Esophagus muscularis mucosa (tissue), 4 donors: ENCODE results near the gene DCAF6. TPM values are rescaled to one million over a fixed set of nuclear protein-coding genes. Genes with fewer than 3 reads are reported as not detected.
"Not testable (repeated sequence)": the region's sequence is repeated elsewhere in the genome, so short reads cannot be mapped to it uniquely, and the experiment has no call there.

Experiments used
- DNase-seq: peaks from one replicate; pipeline ENCODE4 v3.0.0-alpha.2; 2017; ENCODE audit errors: extremely low spot score
- H3K27ac ChIP-seq, 4 donors: fragments of 200-600 bp; sonication (generic); replicated peaks in 1 of 4; 1 replicate in 3 of 4; 2 replicates in 1 of 4; pipeline ENCODE4 v1.5.1; 2016 to 2019; ENCODE audit warnings: mild to moderate bottlenecking in 1 of 4
- H3K27me3 ChIP-seq, 4 donors: fragments of 200-600 bp; sonication (generic); one replicate each; pipeline versions ENCODE4 v1.5.1 to v1.6.0; 2016 to 2019
- H3K36me3 ChIP-seq, 4 donors: fragments of 200-600 bp; sonication (generic); one replicate each; pipeline ENCODE4 v1.5.1; 2016 to 2019
- H3K4me1 ChIP-seq, 4 donors: fragments of 200-600 bp; sonication (generic); one replicate each; pipeline ENCODE4 v1.5.1; 2016 to 2019
- H3K4me3 ChIP-seq, 4 donors: fragments of 200-600 bp; sonication (generic); 1 replicate in 2 of 4; 2 replicates in 2 of 4; pipeline ENCODE4 v1.5.1; 2016 to 2019; ENCODE audit warnings: mild to moderate bottlenecking in 4 of 4, moderate library complexity in 1 of 4
- H3K9me3 ChIP-seq, 4 donors: fragments of 200-600 bp; sonication (generic); 1 replicate in 3 of 4; 2 replicates in 1 of 4; pipeline ENCODE4 v1.5.1; 2016 to 2019
- EP300 ChIP-seq: sonication (generic); formaldehyde crosslinking; IDR thresholded peaks from one replicate; pipeline ENCODE4 v1.6.1; 2017; ENCODE audit warnings: antibody characterized with exemption
- POLR2A ChIP-seq: fragments of 450-650 bp; IDR thresholded peaks from one replicate; pipeline ENCODE4 v1.6.1; 2017; ENCODE audit warnings: antibody characterized with exemption, moderate library complexity, mild to moderate bottlenecking, low read depth
- POLR2AphosphoS5 ChIP-seq, 2 donors: sonication (generic); formaldehyde crosslinking; IDR thresholded peaks; one replicate each; pipeline ENCODE4 v1.6.1; 2017; ENCODE audit warnings: antibody characterized with exemption in 2 of 2
- WGBS: methylation state at CpG from one replicate; pipeline ENCODE4 v1.1.5; 2018; 5-methylcytosine and 5-hydroxymethylcytosine counted together
- intact Hi-C: fragments of 100-400 bp; cut with DNase I; formaldehyde crosslinking; loops from one replicate; pipeline ENCODE4 v1.15.1; 2023
- total RNA-seq, 4 donors: library from RNA; depleted of rRNA; stranded (reverse); fragments of >200 nt; gene quantifications; one replicate each; pipeline versions ENCODE4 v1.1.0 to v1.2.1, GENCODE V29; 2016
- TF ChIP-seq, protein P1 (sequence below), 3 experiments: fragments of 200-600 bp in 2 of 3; fragments of 450-650 bp in 1 of 3; sonication (generic) in 2 of 3; IDR thresholded peaks; one replicate each; pipeline ENCODE4 v1.5.1; 2017 to 2019; ENCODE audit warnings: antibody characterized with exemption in 3 of 3, mild to moderate bottlenecking in 2 of 3, moderate library complexity in 1 of 3

DCAF6 gene, protein sequence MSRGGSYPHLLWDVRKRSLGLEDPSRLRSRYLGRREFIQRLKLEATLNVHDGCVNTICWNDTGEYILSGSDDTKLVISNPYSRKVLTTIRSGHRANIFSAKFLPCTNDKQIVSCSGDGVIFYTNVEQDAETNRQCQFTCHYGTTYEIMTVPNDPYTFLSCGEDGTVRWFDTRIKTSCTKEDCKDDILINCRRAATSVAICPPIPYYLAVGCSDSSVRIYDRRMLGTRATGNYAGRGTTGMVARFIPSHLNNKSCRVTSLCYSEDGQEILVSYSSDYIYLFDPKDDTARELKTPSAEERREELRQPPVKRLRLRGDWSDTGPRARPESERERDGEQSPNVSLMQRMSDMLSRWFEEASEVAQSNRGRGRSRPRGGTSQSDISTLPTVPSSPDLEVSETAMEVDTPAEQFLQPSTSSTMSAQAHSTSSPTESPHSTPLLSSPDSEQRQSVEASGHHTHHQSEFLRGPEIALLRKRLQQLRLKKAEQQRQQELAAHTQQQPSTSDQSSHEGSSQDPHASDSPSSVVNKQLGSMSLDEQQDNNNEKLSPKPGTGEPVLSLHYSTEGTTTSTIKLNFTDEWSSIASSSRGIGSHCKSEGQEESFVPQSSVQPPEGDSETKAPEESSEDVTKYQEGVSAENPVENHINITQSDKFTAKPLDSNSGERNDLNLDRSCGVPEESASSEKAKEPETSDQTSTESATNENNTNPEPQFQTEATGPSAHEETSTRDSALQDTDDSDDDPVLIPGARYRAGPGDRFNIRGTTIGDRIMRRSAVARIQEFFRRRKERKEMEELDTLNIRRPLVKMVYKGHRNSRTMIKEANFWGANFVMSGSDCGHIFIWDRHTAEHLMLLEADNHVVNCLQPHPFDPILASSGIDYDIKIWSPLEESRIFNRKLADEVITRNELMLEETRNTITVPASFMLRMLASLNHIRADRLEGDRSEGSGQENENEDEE
- total RNA-seq, result 100 to 1,000 TPM in 2 of 4 donors, 10 to 100 TPM in 2; 80.4 to 110 (median 93.9) TPM

DNA sequence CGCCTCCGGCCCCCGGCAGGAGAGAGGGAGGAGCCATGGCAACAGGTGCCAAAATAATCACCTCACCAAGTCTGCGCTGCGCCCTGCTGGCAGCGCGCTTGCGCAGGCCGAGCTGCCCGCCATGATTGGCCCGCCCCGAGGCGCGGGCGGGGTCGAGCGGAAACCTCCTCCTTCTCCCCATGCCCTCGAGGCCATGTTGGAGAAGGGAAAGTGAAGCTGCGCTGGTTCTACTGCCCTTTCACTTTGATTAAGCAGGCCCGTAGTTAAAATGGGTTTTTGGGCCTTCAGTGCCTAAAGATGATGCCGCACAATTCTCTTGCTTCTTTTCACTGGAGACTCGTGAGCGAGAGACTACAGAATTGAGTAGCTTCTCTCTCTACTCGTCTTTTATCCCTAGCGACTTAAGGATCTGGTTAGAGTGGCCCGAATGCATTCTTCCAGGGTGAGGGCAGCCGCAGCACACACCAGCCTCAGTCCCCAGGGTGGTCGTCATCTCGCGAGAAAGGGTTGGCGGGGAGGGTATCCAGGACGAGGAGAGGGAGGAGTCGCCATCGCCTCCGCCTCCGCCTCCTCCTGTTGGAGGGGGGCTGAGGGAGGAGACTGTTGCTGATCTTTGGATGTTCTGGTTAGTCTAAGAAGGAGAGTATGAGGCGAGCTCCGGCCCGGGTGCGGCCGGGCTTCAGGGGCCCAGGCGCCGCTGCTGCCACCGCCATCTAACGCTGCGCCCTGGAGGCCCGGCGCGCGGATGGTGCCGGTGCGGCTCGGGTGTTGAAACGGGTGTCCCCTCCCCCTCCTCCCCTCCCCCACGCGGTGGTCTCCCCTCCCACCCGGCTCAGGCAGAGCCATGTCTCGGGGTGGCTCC, at the start of gene DCAF6:
TSS of gene DCAF6 (plus strand) at position 616 of the 862 bp plus-strand sequence. CDS start at position 845, 229 bp downstream.
- Histone ChIP-seq H3K27me3 (no peaks in the 10 kb centered on the region), H3K27ac (peak within 1 kb of the TSS; percentile 90 to 99 (median 98)), H3K4me3 (peak within 1 kb of the TSS; percentile 86 to 98 (median 94)), H3K4me1 (peaks cover 29 to 67% (median 48%) of the 10 kb centered on the region in 4 donors), H3K36me3 (no peaks in the 10 kb centered on the region), H3K9me3 (no peaks in the 10 kb centered on the region)
- WGBS, result 2% methylated on average over 25 of the region's 58 CpGs
- DNase-seq, result peak; percentile 98
- intact Hi-C loops, result loop anchor here (2.0 to 5.0 kb wide), 2 partner anchors 146 to 221 kb away; no protein-coding TSS in a partner anchor
- TF ChIP-seq EP300, result no peak
- TF ChIP-seq, protein P1, sequence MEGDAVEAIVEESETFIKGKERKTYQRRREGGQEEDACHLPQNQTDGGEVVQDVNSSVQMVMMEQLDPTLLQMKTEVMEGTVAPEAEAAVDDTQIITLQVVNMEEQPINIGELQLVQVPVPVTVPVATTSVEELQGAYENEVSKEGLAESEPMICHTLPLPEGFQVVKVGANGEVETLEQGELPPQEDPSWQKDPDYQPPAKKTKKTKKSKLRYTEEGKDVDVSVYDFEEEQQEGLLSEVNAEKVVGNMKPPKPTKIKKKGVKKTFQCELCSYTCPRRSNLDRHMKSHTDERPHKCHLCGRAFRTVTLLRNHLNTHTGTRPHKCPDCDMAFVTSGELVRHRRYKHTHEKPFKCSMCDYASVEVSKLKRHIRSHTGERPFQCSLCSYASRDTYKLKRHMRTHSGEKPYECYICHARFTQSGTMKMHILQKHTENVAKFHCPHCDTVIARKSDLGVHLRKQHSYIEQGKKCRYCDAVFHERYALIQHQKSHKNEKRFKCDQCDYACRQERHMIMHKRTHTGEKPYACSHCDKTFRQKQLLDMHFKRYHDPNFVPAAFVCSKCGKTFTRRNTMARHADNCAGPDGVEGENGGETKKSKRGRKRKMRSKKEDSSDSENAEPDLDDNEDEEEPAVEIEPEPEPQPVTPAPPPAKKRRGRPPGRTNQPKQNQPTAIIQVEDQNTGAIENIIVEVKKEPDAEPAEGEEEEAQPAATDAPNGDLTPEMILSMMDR (IDR thresholded peaks at IDR 0.05), result no peak
- peak; percentile 84 for TF ChIP-seq POLR2A
- peak; percentile 93 to 96 for TF ChIP-seq POLR2AphosphoS5 (IDR thresholded peaks at IDR 0.05)

DNA sequence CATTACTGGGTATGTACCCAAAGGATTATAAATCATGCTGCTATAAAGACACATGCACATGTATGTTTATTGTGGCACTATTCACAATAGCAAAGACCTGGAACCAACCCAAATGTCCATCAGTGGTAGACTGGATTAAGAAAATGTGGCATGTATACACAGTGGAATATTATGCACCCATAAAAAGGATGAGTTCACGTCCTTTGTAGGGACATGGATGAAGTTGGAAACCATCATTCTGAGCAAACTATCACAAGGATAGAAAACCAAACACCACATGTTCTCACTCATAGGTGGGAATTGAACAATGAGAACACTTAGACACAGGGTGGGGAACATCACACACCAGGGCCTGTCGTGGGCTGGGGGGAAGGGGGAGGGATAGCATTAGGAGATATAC, 49.3 kb upstream of the DCAF6 start:
- H3K36me3 ChIP-seq, H3K4me1 ChIP-seq, H3K4me3 ChIP-seq, H3K9me3 ChIP-seq, H3K27ac ChIP-seq, intact Hi-C loops, DNase-seq, H3K27me3 ChIP-seq: not testable (repeated sequence)
- 83% methylated on average over 2 of the region's 2 CpGs for WGBS

DNA sequence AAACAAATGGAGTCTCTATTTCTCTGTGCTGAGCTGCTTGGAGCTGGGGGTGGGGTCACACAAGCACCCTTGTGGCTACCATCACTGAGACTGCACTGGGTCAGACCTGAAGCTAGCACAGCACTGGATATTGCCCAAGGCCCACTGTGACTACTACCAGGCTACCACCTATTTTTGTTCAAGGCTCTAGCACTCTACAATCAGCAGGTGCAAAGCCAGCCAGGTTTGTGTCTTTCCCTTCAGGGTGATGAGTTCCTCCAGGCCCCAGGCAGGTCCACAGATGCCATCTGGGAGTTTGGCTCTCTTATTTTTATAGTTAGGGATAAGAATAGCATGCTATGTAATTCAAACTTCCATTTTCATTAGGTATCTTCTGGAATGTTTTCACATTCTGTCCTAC, 46.1 kb upstream of the DCAF6 start:
- no peaks in the 10 kb centered on the region for H3K36me3 ChIP-seq
- no peak for DNase-seq
- TF ChIP-seq POLR2A, result no peak
- TF ChIP-seq POLR2AphosphoS5 (IDR thresholded peaks at IDR 0.05), result no peak
- TF ChIP-seq EP300, result no peak
- TF ChIP-seq, protein P1 (IDR thresholded peaks at IDR 0.05), result no peak
- no peak overlapping the region for H3K27ac ChIP-seq
- no peak overlapping the region for H3K4me3 ChIP-seq
- H3K27me3 ChIP-seq, result no peaks in the 10 kb centered on the region
- H3K4me1 ChIP-seq, result no peaks in the 10 kb centered on the region
- intact Hi-C loops, result no loop called here
- H3K9me3 ChIP-seq, result no peaks in the 10 kb centered on the region

DNA sequence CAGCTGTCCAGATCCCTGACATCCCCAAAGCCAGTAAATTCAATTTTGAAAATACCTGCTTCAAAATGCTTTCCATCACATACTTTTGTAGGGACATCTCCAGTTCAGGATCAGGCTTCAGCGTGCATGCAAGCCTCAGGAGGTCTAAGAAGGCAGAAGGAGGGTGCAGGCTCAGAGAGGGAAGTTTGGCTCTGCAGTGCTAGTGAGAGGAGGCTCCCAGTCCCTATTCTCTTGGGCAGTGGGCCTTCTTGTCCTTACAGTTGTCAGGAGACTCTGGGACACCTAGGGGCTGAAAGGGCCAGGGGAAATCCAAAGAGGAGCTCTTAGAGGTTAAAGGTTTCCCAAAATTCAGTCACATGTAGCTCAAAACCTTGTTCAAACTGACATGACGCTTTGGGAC, 42.7 kb upstream of the DCAF6 start:
- intact Hi-C loops, result no loop called here
- Histone ChIP-seq H3K4me1 (no peaks in the 10 kb centered on the region), H3K27ac (no peak overlapping the region), H3K4me3 (no peak overlapping the region), H3K9me3 (no peaks in the 10 kb centered on the region), H3K27me3 (no peaks in the 10 kb centered on the region), H3K36me3 (no peaks in the 10 kb centered on the region)
- TF ChIP-seq POLR2AphosphoS5 (IDR thresholded peaks at IDR 0.05) (no peak), EP300 (no peak), POLR2A (no peak)
- TF ChIP-seq, protein P1 (IDR thresholded peaks at IDR 0.05), result no peak
- DNase-seq, result no peak
- WGBS, result 75% methylated on average over 2 of the region's 2 CpGs
